ENCODE data around the gene CAPN8. TPM values are rescaled to one million over a fixed set of nuclear protein-coding genes. Genes with fewer than 3 reads are reported as not detected.

The CAPN8 gene
- polyA plus RNA-seq, 3 donors = 1.0 to 1.6 (median 1.2) TPM

DNA sequence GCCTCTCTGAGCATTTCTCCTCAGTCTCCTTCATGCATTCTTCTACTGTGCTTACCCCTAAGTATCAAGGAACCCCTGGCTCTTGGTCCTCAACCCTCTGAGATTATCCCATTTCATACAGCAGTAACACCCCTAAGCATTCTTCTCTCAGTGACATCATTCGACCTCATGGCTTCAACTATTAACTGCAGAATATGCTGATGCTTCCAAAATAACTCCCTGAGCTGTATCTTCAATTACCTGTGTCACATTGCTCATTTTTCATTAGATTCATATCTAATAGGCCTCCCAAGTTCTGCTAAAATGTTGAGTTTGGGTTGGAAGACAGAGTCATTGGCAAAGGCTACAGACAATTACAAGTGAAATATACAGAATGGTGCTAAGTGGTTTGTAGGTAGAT, 7.5 kb downstream of the CAPN8 start:
- no peak for DNase-seq (ENCODE audit: low read depth in 3 of 3, low spot score in 2 of 3)

DNA sequence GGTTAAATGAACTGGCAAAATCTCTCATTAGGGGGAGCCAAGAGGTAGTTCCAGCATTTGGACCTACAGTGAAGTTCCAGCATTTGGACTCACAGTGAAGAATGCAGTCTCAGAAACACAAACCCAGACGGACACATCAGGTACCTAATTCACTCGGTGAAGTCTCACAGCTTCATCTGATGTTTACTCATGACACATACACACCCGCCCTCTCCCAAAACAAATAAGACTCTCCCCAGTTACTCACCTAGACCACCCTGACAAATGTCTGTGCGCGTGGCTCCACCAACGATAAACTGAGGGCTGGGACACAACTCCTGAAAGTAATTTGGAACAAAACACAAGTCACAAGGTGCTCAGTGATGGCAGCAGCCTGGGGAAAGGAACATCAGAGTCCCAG, 11.4 kb downstream of the CAPN8 start:
- no peak for DNase-seq (ENCODE audit: low read depth in 3 of 3, low spot score in 2 of 3)

DNA sequence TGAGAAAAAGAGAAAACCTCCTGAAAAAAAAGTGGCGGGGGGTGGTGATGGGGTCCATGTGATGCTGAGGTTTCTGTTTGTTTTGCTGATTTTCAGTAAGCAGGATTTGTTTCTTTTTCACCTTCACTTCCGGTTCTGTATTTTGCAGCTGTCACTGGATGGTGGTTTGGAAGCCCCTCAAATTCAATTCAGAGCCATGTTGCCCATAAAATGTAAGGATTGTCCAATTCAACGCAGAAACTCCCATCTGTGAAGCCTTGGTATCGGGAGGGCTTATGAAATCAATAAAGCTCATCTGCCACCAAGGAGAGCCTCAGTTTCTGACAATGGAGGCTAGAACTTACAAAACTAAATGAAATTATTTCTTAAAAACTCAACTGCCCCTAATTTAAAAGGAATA, 12.1 kb downstream of the CAPN8 start:
- DNase-seq (ENCODE audit: low read depth in 3 of 3, low spot score in 2 of 3) = no peak

DNA sequence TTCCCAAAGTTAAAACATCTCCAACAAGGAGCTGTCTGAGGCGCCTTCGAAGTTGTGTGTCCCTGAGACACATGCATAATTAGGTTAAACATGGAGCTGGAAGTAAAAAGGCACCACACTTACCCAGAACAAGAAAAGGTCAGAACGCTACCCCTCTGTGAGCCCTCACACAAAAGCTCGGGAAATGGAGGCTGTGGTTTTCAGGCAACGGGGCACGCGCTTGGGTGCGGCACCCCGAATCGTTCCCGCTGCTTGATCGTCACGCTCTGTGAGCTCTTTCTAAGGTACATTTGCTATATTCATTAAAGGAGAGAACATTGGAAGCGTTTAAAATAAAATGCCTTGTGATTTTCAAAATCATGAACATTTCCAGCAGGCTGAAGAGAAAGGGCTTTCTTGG, 12.5 kb downstream of the CAPN8 start:
- no peak for DNase-seq (ENCODE audit: low read depth in 3 of 3, low spot score in 2 of 3)

DNA sequence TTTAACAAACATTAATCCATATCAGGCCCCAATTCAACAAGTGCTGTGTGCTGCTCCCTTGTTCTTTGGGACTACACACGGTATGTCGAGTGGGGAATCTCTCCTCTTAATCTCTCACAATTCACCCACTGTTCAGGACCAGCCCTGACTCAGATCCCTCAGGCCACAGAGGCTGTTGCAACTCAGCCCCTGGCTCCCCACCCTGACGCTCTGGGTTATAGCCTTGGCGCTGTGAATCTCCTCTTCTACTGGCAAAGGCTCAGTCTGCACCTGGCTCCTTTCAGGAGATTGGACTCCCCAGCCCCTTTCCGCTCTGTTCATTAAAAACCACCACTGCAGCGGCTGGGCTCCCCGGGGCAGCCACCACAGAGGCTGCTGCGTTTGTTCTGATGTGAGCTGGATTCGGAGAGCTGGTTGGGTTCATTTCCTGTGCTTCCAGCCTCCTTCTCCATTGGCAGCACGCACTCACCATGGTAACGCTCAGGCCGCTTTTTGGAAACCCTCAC, 13.0 kb downstream of the CAPN8 start:
- no peak for DNase-seq (ENCODE audit: low read depth in 3 of 3, low spot score in 2 of 3)

DNA sequence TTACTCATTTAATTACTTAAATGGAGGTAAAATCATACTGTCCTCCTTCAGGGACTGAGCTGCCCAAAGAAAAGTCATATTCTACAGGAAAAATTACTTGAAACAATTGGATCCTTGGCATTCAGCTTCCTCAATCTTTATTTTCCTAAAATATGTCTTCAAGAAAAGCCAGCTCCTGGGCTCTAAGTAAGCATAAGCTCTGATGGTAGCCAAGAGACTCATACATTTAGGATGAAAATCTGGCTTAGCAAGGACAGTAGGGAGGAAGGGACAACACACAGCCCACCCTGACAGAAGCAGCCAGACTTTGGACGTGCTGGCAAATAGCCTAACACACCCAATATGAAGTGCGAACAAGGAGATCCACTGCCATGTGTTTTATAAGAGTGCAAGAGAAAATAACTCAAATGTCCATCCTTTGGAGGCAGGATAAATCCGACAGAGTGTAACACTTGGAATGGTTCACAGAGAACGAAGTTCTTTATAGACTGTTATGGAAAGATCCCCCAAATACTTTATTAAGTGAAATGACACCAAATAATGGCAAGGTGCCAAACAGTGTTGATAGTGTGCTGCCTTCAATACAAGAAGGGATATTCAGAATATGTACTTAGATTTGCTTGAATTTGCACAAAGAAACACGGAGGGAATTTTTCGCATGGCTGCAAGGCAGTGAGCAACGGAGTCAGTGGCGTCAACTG, 14.1 kb downstream of the CAPN8 start:
- no peak for DNase-seq (ENCODE audit: low read depth in 3 of 3, low spot score in 2 of 3)

DNA sequence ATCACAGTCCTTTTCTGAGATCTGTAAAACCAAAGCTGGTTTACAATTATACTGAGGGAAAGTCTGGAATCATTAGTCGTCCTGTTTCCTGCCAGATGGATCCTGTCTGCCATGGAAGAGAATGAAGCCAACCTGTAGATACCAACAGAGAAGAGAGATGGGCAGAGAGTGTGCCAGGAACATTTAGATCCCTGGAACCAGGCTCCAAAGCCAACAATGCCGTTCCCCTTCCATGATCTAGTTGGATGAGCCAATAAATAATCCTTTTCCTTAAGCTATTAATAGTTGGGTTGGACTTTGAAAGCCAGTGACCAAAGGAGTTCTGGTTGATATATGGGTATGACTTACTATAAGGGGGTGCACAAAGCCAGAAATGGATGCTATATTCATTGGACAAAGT, 15.0 kb downstream of the CAPN8 start:
- DNase-seq (ENCODE audit: low read depth in 3 of 3, low spot score in 2 of 3) = no peak

DNA sequence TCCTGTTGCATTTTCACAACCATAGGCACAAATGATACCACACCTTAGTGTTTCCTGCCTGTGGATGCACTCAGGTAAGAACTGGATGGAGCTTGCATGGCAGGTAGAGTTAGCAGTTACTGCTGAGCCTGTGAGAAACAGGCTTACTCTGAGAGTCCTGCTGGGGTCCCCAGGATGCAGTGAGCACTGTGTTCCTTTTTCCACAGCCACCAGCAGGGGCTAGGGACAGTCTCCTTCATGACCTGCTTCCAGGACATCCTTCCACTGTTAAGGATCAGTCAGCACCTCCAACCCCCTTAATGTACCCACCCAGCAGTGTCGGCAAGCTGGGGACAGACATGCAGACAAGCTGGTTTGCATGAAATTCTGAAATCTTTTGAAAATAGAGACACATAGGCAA, 16.3 kb downstream of the CAPN8 start:
- no peak for DNase-seq (ENCODE audit: low read depth in 3 of 3, low spot score in 2 of 3)

DNA sequence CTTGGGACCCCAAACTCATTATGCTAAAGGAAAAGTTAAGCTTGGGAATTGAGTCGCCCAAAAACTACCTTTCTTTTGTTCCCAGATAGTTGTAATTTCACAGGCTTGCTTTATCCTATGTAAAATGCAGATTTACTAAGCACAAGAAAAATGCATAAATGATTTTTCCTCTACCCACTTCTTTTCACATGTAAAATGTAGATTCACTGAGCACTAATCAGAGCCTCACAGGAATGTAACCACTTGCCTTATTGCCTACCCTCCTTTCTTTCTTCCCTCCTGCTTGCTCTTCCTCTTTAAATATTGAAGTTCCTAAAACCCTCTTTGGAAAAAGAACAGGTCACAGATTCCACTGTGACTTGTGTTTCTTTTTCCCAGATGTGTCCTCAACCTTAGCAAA, 18.3 kb downstream of the CAPN8 start:
- no peak for DNase-seq (ENCODE audit: low read depth in 3 of 3, low spot score in 2 of 3)

DNA sequence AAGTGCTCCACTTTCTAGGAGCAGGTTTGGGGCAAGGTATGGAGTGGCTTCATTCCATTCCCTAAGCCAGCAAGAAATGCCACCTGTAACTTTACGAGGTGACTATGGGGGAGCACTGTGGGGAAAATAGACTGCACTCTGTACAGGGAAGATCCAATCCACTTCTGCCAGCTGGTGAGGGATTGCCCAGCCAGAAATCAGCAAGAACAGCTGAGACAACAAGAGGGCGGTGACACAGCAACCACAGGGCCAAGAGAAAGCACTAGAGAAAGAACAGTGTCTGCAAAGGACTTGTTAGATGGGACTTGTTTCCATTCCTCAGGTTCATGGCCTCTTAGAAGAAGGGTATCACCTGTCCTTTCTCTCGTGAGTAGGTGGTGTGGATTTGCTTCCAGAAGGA, 19.6 kb downstream of the CAPN8 start:
- no peak for DNase-seq (ENCODE audit: low read depth in 3 of 3, low spot score in 2 of 3)

DNA sequence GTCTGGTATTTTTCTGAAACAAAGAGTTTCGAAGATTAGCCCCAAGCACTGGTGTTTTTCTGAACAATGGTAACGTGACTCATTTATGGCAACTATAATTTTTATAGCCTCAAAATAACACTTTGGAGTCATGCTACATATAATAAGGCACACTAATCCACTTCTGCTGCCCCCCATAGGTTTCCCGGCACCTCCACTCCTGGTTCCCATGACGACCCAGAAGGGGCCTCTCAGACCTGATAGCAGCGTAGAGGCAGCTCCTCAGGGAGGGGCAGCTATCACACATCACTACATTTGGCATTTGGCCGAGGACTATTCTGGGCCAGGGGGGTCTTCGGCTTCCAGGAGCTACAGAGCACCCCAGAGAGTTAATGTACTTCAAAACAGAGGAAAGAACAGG, 23.3 kb downstream of the CAPN8 start:
- DNase-seq (ENCODE audit: low read depth in 3 of 3, low spot score in 2 of 3) = no peak

DNA sequence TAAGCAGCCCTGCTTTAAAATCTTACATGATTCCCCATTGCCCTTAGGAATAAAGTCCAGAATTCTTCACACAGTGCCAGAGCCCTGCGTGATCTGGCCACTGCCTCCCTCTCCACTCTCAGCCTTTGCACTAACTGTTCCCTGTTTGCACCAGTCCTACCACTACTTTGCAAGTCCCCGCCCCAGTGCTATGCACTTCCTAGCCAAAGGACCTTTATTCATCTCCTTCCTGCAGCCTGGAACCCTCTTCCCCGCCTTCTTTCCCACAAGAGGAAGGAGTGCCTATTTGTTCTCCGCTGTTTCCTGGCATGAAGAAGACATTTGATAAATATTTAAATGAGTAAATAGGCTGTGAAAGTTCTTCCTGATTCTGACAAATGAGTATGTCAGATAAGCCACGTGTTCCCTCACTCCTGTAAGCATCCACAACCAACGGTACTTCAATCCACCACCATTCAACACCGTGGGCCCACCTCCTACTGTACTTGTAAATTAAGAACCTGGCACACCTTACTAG, 23.9 kb downstream of the CAPN8 start:
- no peak for DNase-seq (ENCODE audit: low read depth in 3 of 3, low spot score in 2 of 3)

DNA sequence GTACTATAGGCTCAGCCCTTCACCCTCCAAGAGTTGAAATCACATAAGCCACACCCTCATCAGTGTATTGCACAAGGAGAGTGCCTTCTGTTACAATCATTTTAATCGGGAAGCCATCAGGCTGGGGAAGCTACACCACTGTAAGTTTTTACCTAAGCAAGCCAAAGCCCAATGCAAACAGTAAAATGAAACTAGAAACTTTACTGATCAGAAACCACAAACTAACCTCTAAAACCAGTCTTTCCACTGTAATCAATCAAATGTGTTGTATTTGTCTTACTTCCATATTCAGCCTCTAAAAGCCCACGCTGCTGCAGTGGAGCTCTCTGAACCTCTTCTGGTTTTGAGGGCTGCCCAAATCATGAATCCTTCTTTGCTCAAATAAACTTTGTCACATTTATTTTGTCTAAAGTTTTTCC, 26.2 kb downstream of the CAPN8 start:
- no peak for DNase-seq (ENCODE audit: low read depth in 3 of 3, low spot score in 2 of 3)

DNA sequence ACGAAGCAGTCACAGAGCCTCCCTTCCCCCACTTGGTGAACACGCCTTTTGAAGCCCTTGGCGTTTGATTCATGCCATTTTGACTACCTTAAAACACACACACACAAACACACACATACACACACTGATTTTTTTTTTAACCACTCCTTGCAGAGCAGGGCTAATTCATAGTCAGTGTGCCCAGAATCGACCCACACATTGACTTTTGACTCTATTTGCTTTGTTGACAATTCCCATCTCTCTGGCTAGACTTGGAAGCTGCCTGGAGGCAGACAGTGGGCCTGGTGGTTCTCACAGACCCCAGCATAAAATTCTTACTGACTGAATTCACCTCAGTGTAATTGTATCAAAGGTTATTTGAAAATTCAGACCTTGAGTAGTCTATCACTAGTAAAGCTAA, 30.3 kb downstream of the CAPN8 start:
- no peak for DNase-seq (ENCODE audit: low read depth in 3 of 3, low spot score in 2 of 3)

DNA sequence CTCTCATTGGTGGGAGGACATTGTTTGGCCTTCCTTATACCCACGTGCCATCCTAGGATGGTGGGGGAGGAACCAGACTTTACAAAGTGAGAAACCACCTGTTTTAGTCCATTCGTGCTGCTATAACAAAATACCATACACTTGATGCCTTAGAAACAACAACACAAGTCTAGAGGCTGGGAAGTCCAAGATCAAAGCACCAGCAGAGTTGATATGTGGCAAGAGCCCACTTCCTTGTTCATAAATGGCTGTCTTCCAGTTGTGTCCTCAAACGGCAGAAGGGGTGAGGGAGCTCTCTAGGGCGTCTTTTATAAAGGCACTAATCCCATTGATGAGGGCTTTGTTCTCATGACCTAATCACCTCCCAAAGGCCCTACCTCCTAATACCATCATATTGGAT, 31.1 kb downstream of the CAPN8 start:
- DNase-seq (ENCODE audit: low read depth in 3 of 3, low spot score in 2 of 3) = no peak

DNA sequence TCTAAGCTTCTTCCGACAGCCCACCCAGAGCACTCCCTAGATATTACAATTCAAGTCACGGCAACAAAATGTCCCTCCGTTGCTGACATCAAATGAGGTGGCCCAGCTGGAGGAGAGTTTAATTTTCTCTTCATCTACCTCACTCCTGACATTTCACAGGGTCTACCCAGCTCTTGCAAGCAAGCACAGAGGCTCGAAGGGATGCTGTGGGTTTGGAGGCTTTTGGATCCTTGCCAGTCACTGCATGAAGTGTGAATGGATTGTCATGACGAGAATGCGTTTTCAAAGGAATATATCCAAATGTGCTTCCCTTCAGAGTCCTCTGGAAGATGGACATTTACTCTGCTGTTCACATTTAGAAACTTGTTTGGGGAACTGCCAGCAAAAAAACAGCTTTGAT, 33.5 kb downstream of the CAPN8 start:
- DNase-seq (ENCODE audit: low read depth in 3 of 3, low spot score in 2 of 3) = no peak

DNA sequence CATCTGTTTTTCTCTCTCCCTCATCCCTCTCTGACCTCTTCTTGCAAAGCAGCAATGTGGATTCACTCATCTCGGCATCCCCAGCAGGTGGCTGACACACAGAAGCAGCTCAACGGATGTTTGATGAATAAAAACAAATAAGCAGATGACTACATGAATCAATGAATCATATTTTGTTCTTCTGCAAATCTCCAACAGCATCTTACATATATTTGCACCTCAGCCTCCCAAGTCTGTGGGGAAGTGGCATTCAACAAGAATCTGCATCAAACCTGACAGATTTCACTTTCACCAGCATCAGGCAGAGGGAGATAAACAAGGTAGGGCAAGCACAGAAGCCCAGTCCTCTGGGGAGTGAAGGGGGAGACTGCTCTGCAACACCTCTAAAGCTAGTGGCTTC, 34.0 kb downstream of the CAPN8 start:
- DNase-seq (ENCODE audit: low read depth in 3 of 3, low spot score in 2 of 3) = no peak

DNA sequence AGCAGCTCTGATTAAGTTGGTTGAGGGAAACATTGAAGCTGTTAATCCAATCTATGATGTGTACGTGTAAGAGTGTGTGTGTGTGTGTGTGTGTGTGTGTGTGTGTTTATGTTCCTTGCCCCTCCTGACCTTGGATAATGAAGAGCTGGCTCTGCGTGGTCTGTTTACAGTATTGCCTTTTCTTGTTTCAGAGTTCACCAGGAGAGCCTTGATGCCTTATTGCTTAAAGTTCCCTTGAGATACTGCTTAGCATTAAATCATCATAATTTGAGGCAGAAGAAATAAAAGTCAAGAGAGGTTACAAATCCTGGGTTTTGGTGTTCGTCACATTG, 36.4 kb downstream of the CAPN8 start:
- DNase-seq (ENCODE audit: low read depth in 3 of 3, low spot score in 2 of 3) = no peak

DNA sequence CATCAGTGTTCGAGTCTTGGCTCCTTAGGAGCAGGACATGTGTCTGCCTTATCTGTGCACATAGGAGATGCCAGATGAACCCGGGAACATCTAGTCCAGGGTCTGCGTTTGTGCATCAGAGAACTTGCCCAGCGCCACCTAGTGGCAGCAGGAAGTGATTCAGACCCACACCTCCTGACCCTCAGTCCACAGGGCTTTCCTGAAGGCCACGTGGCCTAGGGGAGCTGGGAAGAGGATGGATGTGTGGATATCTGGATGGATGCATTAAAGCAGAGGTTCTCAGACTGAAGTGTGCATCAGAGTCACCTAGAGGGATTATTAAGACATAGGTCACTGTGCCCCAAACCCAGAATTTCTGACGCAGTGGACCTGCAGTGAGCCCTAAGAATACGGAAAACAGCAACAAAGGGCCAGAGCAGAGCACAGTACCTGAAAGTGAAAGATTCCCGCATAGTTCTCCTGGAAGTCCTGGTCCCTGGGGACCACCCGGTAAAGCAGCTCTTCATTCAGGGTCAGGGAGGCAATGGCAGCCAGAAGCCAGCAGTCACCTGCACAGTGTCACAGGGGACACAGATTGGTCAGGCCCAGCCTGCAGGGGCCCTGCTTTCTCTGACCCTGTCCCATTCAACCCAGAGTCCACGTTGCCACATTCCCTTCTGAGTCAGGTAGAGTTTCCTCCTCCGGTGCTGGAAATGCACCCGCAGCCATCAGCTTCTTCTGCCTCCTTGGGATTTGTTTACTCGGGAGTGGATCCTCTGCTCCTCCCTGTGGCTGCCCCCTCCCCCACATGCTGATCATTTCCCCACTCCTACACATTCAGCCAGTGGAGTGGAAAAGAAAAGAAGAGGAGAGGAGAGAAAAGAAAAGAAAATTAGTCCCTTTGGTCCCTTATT, 37.0 kb downstream of the CAPN8 start:
- DNase-seq (ENCODE audit: low read depth in 3 of 3, low spot score in 2 of 3) = no peak

DNA sequence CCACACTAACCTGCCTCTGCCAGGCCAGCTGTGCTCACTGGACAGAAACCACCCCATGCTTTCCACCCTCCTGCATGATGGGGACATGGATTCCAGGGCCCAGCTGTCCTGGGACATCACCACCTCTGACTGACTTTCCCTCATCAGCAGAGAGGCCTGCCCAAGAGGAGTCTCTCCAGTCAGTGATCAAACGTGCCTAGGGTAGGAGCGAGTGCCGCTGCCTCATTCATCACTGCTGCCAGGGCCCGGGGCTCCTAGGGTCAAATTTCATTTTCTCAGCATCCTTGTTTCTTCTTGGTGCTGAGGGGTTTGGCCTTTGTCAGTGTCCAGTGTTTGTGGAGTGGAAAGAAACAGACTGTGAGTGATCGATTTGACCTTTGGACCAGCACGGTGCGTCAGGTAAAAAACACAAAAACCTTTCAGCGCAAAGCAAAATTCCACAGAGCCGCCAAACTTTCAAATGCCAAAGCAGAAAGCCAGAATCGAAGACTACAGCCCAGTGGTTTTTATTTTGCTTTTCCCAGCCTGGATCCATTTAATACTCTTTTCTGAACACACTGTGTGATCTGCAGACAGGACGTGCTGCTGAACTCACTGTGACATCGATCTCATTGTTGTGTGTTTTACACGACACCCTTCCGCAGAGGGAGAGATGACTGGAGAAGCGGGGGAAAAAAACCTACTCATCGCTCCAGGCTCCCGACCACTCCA, 43.2 kb downstream of the CAPN8 start:
- DNase-seq (ENCODE audit: low read depth in 3 of 3, low spot score in 2 of 3) = no peak

DNA sequence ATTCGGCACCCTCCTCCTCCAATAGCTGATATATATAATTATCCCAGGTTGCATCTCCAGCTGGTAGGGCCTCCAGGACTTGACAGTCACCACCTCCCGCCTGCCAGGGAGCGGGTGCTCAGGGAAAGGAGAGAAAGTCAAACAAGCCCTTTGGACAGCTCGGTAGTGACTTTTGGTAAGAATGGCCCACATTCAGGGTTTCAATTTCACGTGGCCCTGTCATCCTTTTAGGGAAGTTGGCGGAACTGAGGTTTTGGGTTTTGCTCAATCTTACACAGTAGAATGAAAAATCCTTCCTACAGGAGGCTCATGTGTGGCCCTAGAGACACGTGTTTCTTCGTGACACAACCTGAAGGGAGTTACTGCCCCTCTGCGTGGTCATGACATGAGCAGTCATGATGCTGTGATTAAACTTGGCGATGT, 44.2 kb downstream of the CAPN8 start:
- no peak for DNase-seq (ENCODE audit: low read depth in 3 of 3, low spot score in 2 of 3)
